HepG2 (cell line): Measurements from ENCODE around the gene C2orf78. TPM values are rescaled to one million over a fixed set of nuclear protein-coding genes. Genes with fewer than 3 reads are reported as not detected.
A peak's percentile ranks its signal among the peaks of the same experiment; 100 is the strongest.

ENCODE experiments used
- AGO1 ChIP-seq: fragments of 200-400 bp; formaldehyde crosslinking; IDR thresholded peaks from 2 replicates; pipeline ENCODE4 v1.6.1; 2017; ENCODE audit warnings: mild to moderate bottlenecking, low read depth, low read length, moderate library complexity; ENCODE audit not compliant: poor library complexity, severe bottlenecking
- GPN1 ChIP-seq: sonication (generic); formaldehyde crosslinking; IDR thresholded peaks from 2 replicates; pipeline ENCODE4 v1.5.1; 2020; ENCODE audit warnings: missing genetic modification reagents, borderline replicate concordance
- SOX6 ChIP-seq, 2 experiments: fragments of 450-650 bp in 1 of 2; sonication (generic) in 1 of 2; formaldehyde crosslinking in 1 of 2; IDR thresholded peaks; 2 replicates each; pipeline versions ENCODE4 v1.4.0 to v1.6.1; 2017 to 2020; ENCODE audit warnings: antibody characterized with exemption in 1 of 2, mild to moderate bottlenecking in 1 of 2, missing genetic modification reagents in 1 of 2
- ZBTB3 ChIP-seq: sonication (generic); formaldehyde crosslinking; IDR thresholded peaks from 2 replicates; pipeline ENCODE4 v1.4.0; 2020; ENCODE audit warnings: low read depth, mild to moderate bottlenecking, moderate library complexity, missing genetic modification reagents, borderline replicate concordance
- ZBTB8A ChIP-seq: sonication (generic); formaldehyde crosslinking; IDR thresholded peaks from 2 replicates; pipeline ENCODE4 v1.4.0; 2020; ENCODE audit warnings: mild to moderate bottlenecking, low read depth, missing genetic modification reagents, borderline replicate concordance
- ZIK1 ChIP-seq: sonication (generic); formaldehyde crosslinking; IDR thresholded peaks from 2 replicates; pipeline ENCODE4 v1.5.0; 2020; ENCODE audit warnings: mild to moderate bottlenecking, low read depth, missing genetic modification reagents, borderline replicate concordance
- ZMYM4 ChIP-seq: sonication (generic); formaldehyde crosslinking; IDR thresholded peaks from 2 replicates; pipeline ENCODE4 v1.8.1; 2023; ENCODE audit warnings: mild to moderate bottlenecking, missing genetic modification reagents
- ZNF883 ChIP-seq: sonication (generic); formaldehyde crosslinking; IDR thresholded peaks from 2 replicates; pipeline ENCODE4 v1.5.1; 2020; ENCODE audit warnings: mild to moderate bottlenecking, missing genetic modification reagents; ENCODE audit errors: not compliant biosample characterization
- polyA plus RNA-seq, 8 experiments: library from polyadenylated mRNA; depleted of rRNA in 3 of 8; stranded (reverse) in 7 of 8; unstranded in 1 of 8; fragments of >200 nt; fragmentation: Illumina TruSeq in 4 of 8; extraction: Trizol in 4 of 8; gene quantifications; 2 replicates each; pipeline versions ENCODE4 v1.2.1 to v1.2.3, GENCODE V29; 2011 to 2016; ENCODE audit warnings: low read depth in 4 of 8, missing spikeins in 1 of 8, mixed read lengths in 1 of 8; ENCODE audit not compliant: insufficient read depth in 1 of 8
- total RNA-seq, 5 experiments: library from RNA; depleted of rRNA; stranded (reverse); fragments of >200 nt; fragmentation: Illumina TruSeq; extraction: Trizol; gene quantifications; 2 replicates each; pipeline ENCODE4 v1.2.3, GENCODE V29; 2016; ENCODE audit warnings: low read depth in 1 of 5
- TF ChIP-seq, protein P1 (sequence below): sonication (generic); formaldehyde crosslinking; IDR thresholded peaks from 2 replicates; pipeline ENCODE4 v1.5.1; 2020; ENCODE audit warnings: missing genetic modification reagents, mild to moderate bottlenecking, borderline replicate concordance
- TF ChIP-seq, protein P2 (sequence below): sonication (generic); formaldehyde crosslinking; conservative IDR thresholded peaks from 2 replicates; pipeline ENCODE4 v1.4.0; 2020; ENCODE audit warnings: missing genetic modification reagents
- TF ChIP-seq, protein P3 (sequence below): sonication (generic); formaldehyde crosslinking; IDR thresholded peaks from 2 replicates; pipeline ENCODE4 v1.5.1; 2020; ENCODE audit warnings: mild to moderate bottlenecking, missing genetic modification reagents, moderate library complexity
- TF ChIP-seq, protein P4 (sequence below): IDR thresholded peaks from 2 replicates; pipeline ENCODE4 v1.6.1; 2018; ENCODE audit warnings: missing genetic modification reagents, mild to moderate bottlenecking, missing compliant biosample characterization
- TF ChIP-seq, protein P5 (sequence below): sonication (generic); formaldehyde crosslinking; IDR thresholded peaks from 2 replicates; pipeline ENCODE4 v1.8.0; 2022; ENCODE audit warnings: mild to moderate bottlenecking, missing genetic modification reagents; ENCODE audit not compliant: insufficient replicate concordance
- TF ChIP-seq, protein P6 (sequence below): sonication (generic); IDR thresholded peaks from 2 replicates; pipeline ENCODE4 v1.6.1; 2016; ENCODE audit warnings: low read depth, borderline replicate concordance

Gene C2orf78
- total and polyA plus RNA-seq, 2 of the 13 experiments (the other 11 are each of a cell fraction or from before 2014, with no cell fraction given) = not detected

DNA sequence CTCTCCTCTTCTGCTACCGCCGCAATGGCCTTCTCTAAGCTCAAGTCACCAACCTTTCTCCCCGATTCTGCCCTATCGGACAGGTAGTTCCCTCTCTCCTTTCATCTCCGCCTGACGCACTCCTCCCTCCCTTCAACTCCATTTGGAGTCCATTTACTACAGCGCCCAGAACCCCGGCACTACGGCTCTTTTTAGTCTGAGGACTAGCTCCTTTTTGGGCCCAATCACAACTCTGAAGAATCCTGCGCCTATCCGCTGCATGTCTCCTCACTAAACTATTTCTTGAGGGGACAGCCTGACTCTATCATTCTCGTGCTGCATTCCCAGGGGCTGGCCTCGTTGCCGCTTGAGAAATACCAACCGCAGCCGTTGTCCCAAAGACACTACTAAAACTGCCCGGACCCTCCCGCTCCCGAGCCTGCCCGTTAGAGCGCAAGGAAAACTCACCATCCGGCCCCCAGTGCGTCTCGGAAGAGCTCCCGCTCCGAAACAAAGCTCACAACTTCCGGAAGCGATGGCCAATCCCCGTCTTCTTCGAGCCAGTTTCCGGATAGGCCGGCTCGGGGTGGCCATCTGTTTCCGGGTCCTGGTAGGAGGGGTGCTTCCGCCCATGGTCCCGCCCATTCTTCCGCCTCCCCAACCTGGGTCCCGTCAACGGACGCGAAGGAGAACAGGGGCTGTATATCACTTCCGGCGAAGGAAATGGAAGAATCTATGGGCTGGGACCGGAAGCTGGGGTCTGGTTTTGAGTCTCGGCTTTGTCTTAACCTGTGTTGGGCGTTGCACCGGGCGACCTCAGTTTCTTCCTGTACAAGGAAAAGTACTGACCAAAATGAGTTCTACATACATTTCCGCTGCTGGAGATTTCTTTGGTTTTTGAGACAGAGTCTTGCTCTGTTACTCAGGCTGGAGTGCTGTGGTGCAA, 46.9 kb upstream of the C2orf78 start, which contains the start of gene TPRKB (continued):
- TF ChIP-seq AGO1 (no peak), ZIK1 (CRISPR knock-in tag) (no peak), SOX6 (IDR thresholded peaks at IDR 0.05) (no peak), SOX6 (CRISPR knock-in tag; IDR thresholded peaks at IDR 0.05) (peak; percentile 86), ZNF883 (CRISPR knock-in tag) (peak; percentile 95), ZMYM4 (peak; percentile 100), ZBTB3 (CRISPR knock-in tag) (0 out of 2 replicates have a peak, but pooled peaks have one; percentile 59), ZBTB8A (CRISPR knock-in tag) (no peak), GPN1 (CRISPR knock-in tag) (no peak)
- TF ChIP-seq, protein P1, sequence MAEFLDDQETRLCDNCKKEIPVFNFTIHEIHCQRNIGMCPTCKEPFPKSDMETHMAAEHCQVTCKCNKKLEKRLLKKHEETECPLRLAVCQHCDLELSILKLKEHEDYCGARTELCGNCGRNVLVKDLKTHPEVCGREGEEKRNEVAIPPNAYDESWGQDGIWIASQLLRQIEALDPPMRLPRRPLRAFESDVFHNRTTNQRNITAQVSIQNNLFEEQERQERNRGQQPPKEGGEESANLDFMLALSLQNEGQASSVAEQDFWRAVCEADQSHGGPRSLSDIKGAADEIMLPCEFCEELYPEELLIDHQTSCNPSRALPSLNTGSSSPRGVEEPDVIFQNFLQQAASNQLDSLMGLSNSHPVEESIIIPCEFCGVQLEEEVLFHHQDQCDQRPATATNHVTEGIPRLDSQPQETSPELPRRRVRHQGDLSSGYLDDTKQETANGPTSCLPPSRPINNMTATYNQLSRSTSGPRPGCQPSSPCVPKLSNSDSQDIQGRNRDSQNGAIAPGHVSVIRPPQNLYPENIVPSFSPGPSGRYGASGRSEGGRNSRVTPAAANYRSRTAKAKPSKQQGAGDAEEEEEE = 0 out of 2 replicates have a peak, but pooled peaks have one; percentile 63
- TF ChIP-seq, protein P2, sequence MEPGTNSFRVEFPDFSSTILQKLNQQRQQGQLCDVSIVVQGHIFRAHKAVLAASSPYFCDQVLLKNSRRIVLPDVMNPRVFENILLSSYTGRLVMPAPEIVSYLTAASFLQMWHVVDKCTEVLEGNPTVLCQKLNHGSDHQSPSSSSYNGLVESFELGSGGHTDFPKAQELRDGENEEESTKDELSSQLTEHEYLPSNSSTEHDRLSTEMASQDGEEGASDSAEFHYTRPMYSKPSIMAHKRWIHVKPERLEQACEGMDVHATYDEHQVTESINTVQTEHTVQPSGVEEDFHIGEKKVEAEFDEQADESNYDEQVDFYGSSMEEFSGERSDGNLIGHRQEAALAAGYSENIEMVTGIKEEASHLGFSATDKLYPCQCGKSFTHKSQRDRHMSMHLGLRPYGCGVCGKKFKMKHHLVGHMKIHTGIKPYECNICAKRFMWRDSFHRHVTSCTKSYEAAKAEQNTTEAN (CRISPR knock-in tag) = 0 out of 2 replicates have a peak, but pooled peaks have one; percentile 24
- TF ChIP-seq, protein P3, sequence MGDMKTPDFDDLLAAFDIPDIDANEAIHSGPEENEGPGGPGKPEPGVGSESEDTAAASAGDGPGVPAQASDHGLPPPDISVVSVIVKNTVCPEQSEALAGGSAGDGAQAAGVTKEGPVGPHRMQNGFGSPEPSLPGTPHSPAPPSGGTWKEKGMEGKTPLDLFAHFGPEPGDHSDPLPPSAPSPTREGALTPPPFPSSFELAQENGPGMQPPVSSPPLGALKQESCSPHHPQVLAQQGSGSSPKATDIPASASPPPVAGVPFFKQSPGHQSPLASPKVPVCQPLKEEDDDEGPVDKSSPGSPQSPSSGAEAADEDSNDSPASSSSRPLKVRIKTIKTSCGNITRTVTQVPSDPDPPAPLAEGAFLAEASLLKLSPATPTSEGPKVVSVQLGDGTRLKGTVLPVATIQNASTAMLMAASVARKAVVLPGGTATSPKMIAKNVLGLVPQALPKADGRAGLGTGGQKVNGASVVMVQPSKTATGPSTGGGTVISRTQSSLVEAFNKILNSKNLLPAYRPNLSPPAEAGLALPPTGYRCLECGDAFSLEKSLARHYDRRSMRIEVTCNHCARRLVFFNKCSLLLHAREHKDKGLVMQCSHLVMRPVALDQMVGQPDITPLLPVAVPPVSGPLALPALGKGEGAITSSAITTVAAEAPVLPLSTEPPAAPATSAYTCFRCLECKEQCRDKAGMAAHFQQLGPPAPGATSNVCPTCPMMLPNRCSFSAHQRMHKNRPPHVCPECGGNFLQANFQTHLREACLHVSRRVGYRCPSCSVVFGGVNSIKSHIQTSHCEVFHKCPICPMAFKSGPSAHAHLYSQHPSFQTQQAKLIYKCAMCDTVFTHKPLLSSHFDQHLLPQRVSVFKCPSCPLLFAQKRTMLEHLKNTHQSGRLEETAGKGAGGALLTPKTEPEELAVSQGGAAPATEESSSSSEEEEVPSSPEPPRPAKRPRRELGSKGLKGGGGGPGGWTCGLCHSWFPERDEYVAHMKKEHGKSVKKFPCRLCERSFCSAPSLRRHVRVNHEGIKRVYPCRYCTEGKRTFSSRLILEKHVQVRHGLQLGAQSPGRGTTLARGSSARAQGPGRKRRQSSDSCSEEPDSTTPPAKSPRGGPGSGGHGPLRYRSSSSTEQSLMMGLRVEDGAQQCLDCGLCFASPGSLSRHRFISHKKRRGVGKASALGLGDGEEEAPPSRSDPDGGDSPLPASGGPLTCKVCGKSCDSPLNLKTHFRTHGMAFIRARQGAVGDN (CRISPR knock-in tag) = peak; percentile 95
- TF ChIP-seq, protein P4, sequence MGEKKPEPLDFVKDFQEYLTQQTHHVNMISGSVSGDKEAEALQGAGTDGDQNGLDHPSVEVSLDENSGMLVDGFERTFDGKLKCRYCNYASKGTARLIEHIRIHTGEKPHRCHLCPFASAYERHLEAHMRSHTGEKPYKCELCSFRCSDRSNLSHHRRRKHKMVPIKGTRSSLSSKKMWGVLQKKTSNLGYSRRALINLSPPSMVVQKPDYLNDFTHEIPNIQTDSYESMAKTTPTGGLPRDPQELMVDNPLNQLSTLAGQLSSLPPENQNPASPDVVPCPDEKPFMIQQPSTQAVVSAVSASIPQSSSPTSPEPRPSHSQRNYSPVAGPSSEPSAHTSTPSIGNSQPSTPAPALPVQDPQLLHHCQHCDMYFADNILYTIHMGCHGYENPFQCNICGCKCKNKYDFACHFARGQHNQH = peak; percentile 91
- TF ChIP-seq, protein P5, sequence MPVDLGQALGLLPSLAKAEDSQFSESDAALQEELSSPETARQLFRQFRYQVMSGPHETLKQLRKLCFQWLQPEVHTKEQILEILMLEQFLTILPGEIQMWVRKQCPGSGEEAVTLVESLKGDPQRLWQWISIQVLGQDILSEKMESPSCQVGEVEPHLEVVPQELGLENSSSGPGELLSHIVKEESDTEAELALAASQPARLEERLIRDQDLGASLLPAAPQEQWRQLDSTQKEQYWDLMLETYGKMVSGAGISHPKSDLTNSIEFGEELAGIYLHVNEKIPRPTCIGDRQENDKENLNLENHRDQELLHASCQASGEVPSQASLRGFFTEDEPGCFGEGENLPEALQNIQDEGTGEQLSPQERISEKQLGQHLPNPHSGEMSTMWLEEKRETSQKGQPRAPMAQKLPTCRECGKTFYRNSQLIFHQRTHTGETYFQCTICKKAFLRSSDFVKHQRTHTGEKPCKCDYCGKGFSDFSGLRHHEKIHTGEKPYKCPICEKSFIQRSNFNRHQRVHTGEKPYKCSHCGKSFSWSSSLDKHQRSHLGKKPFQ (CRISPR knock-in tag) = no peak
- TF ChIP-seq, protein P6, sequence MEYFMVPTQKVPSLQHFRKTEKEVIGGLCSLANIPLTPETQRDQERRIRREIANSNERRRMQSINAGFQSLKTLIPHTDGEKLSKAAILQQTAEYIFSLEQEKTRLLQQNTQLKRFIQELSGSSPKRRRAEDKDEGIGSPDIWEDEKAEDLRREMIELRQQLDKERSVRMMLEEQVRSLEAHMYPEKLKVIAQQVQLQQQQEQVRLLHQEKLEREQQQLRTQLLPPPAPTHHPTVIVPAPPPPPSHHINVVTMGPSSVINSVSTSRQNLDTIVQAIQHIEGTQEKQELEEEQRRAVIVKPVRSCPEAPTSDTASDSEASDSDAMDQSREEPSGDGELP = peak; percentile 94
